H9 (cell line): ENCODE measurements around the gene RABL6. TPM values are rescaled to one million over a fixed set of nuclear protein-coding genes. Genes with fewer than 3 reads are reported as not detected.

Source experiments
- DNase-seq: peaks from one replicate; pipeline ENCODE4 v3.0.0-alpha.2; 2017
- H2AFZ ChIP-seq: one replicate; pipeline ENCODE4 v1.6.1; 2013; ENCODE audit warnings: mild to moderate bottlenecking, low read length, control low read depth, moderate library complexity
- H2AK5ac ChIP-seq: 2 replicates; pipeline ENCODE4 v1.6.1; 2013; ENCODE audit warnings: low read length, control low read depth, mixed read lengths; ENCODE audit not compliant: insufficient read length
- H2BK120ac ChIP-seq: one replicate; pipeline ENCODE4 v1.6.1; 2013; ENCODE audit warnings: low read depth, mild to moderate bottlenecking, low read length, control low read depth, inconsistent platforms; ENCODE audit not compliant: poor library complexity, severe bottlenecking
- H2BK12ac ChIP-seq: 2 replicates; pipeline ENCODE4 v1.6.1; 2013; ENCODE audit warnings: low read length, control low read depth, mixed read lengths, low read depth; ENCODE audit not compliant: insufficient read length
- H2BK15ac ChIP-seq: 2 replicates; pipeline ENCODE4 v1.6.1; 2013; ENCODE audit warnings: low read depth, low read length, control low read depth
- H2BK20ac ChIP-seq: one replicate; pipeline ENCODE4 v1.6.1; 2013; ENCODE audit warnings: low read depth, mild to moderate bottlenecking, low read length, control low read depth, inconsistent platforms; ENCODE audit not compliant: poor library complexity, severe bottlenecking
- H2BK5ac ChIP-seq: 2 replicates; pipeline ENCODE4 v1.6.1; 2013; ENCODE audit warnings: low read length, control low read depth, mixed read lengths; ENCODE audit not compliant: insufficient read length
- H3K14ac ChIP-seq: 2 replicates; pipeline ENCODE4 v1.6.1; 2013; ENCODE audit warnings: low read length, control low read depth; ENCODE audit not compliant: insufficient read depth
- H3K18ac ChIP-seq: 2 replicates; pipeline ENCODE4 v1.6.1; 2013; ENCODE audit warnings: low read depth, mild to moderate bottlenecking, mixed read lengths, low read length, control low read depth; ENCODE audit not compliant: insufficient read length
- H3K23ac ChIP-seq: 2 replicates; pipeline ENCODE4 v1.6.1; 2013; ENCODE audit warnings: low read length, control low read depth, mixed read lengths, low read depth; ENCODE audit not compliant: insufficient read length
- H3K23me2 ChIP-seq: 2 replicates; pipeline ENCODE4 v1.6.1; 2013; ENCODE audit warnings: low read depth, mild to moderate bottlenecking, mixed read lengths, low read length, control low read depth; ENCODE audit not compliant: insufficient read length, poor library complexity, severe bottlenecking
- H3K27ac ChIP-seq: 2 replicates; pipeline ENCODE4 v1.5.1; 2013; ENCODE audit warnings: low read length, control low read depth, mixed read lengths, low read depth; ENCODE audit not compliant: insufficient read length
- H3K27me3 ChIP-seq: 2 replicates; pipeline ENCODE4 v1.6.1; 2013; ENCODE audit warnings: low read length, control low read depth, inconsistent platforms; ENCODE audit not compliant: insufficient read depth
- H3K4ac ChIP-seq: 2 replicates; pipeline ENCODE4 v1.6.1; 2013; ENCODE audit warnings: low read depth, mild to moderate bottlenecking, control low read depth, inconsistent platforms, low read length, moderate library complexity
- H3K4me1 ChIP-seq: 2 replicates; pipeline ENCODE4 v1.6.1; 2013; ENCODE audit warnings: low read length, control low read depth, inconsistent platforms; ENCODE audit not compliant: insufficient read depth
- H3K4me2 ChIP-seq: 2 replicates; pipeline ENCODE4 v1.6.1; 2013; ENCODE audit warnings: low read length, control low read depth, mixed read lengths; ENCODE audit not compliant: insufficient read length, insufficient read depth
- H3K56ac ChIP-seq: 2 replicates; pipeline ENCODE4 v1.6.1; 2013; ENCODE audit warnings: low read depth, mild to moderate bottlenecking, mixed read lengths, low read length, control low read depth; ENCODE audit not compliant: insufficient read length
- H3K79me1 ChIP-seq: 2 replicates; pipeline ENCODE4 v1.6.1; 2013; ENCODE audit warnings: low read depth, mild to moderate bottlenecking, moderate library complexity, low read length, control low read depth, inconsistent platforms; ENCODE audit not compliant: insufficient read depth, poor library complexity, severe bottlenecking
- H3K79me2 ChIP-seq: 2 replicates; pipeline ENCODE4 v1.6.1; 2013; ENCODE audit warnings: low read length, control low read depth, inconsistent platforms; ENCODE audit not compliant: insufficient read depth
- H3K9ac ChIP-seq: 2 replicates; pipeline ENCODE4 v1.6.1; 2013; ENCODE audit warnings: low read length, control low read depth, mixed read lengths; ENCODE audit not compliant: insufficient read length; ENCODE audit errors: extremely low read depth
- H3K9me3 ChIP-seq: one replicate; pipeline ENCODE4 v1.6.1; 2013; ENCODE audit warnings: low read depth, low read length, inconsistent platforms; ENCODE audit not compliant: control insufficient read depth
- H3T11ph ChIP-seq: one replicate; pipeline ENCODE4 v1.6.1; 2013; ENCODE audit warnings: mild to moderate bottlenecking, low read length, control low read depth, inconsistent platforms
- H4K20me1 ChIP-seq: one replicate; pipeline ENCODE4 v1.6.1; 2013; ENCODE audit not compliant: control insufficient read depth, insufficient read length, insufficient read depth
- H4K5ac ChIP-seq: 2 replicates; pipeline ENCODE4 v1.6.1; 2013; ENCODE audit warnings: low read depth, mild to moderate bottlenecking, mixed read lengths, low read length, control low read depth; ENCODE audit not compliant: insufficient read length
- H4K8ac ChIP-seq: replicated peaks from 2 replicates; pipeline ENCODE4 v1.6.1; 2013; ENCODE audit warnings: low read length, control low read depth, mixed read lengths, low read depth; ENCODE audit not compliant: insufficient read length
- H4K91ac ChIP-seq: 2 replicates; pipeline ENCODE4 v1.6.1; 2013; ENCODE audit warnings: low read depth, mild to moderate bottlenecking, moderate library complexity, mixed read lengths, low read length, control low read depth; ENCODE audit not compliant: insufficient read length
- H3K27ac Mint-ChIP-seq, 3 experiments: 2 replicates in 2 of 3; 3 replicates in 1 of 3; pipeline ENCODE4 v1.8.0; 2020 to 2021; ENCODE audit warnings: mixed read lengths in 3 of 3, mild to moderate bottlenecking in 1 of 3, moderate library complexity in 1 of 3
- H3K27me3 Mint-ChIP-seq: 2 replicates; pipeline ENCODE4 v1.8.0; 2021; ENCODE audit warnings: low read depth, mild to moderate bottlenecking, moderate library complexity, mixed read lengths
- H3K36me3 Mint-ChIP-seq, 3 experiments: 2 replicates in 2 of 3; 3 replicates in 1 of 3; pipeline ENCODE4 v1.8.0; 2020 to 2021; ENCODE audit warnings: low read depth in 3 of 3, mixed read lengths in 3 of 3; ENCODE audit not compliant: insufficient read depth in 1 of 3
- H3K4me1 Mint-ChIP-seq, 2 experiments: 2 replicates each; pipeline ENCODE4 v1.8.0; 2020; ENCODE audit warnings: mixed read lengths in 2 of 2
- H3K4me3 Mint-ChIP-seq, 2 experiments: 2 replicates in 1 of 2; 3 replicates in 1 of 2; pipeline ENCODE4 v1.8.0; 2020 to 2021; ENCODE audit warnings: mild to moderate bottlenecking in 2 of 2, mixed read lengths in 2 of 2, moderate library complexity in 1 of 2
- H3K9me3 Mint-ChIP-seq, 2 experiments: 2 replicates in 1 of 2; 3 replicates in 1 of 2; pipeline ENCODE4 v1.8.0; 2020; ENCODE audit warnings: mild to moderate bottlenecking in 2 of 2, mixed read lengths in 2 of 2, moderate library complexity in 1 of 2
- WGBS: extraction: QIAGEN DNeasy Blood & Tissue Kit; methylation state at CpG from one replicate; pipeline ENCODE4 v1.1.7; 2013; ENCODE audit warnings: missing lambda C conversion rate, low lambda C conversion rate, mixed read lengths; ENCODE audit not compliant: insufficient read length; ENCODE audit errors: extremely low coverage; 5-methylcytosine and 5-hydroxymethylcytosine counted together
- total RNA-seq: library from RNA; stranded (reverse); gene quantifications from 2 replicates; pipeline ENCODE4 v1.2.1, GENCODE V29; 2021
- TF ChIP-seq, protein P1 (sequence below): fragments of 200-600 bp; sonication (generic); conservative IDR thresholded peaks from 3 replicates; pipeline ENCODE4 v1.8.0; 2021; ENCODE audit warnings: antibody characterized with exemption, mild to moderate bottlenecking

RABL6 gene
- total RNA-seq, 1 experiment from 2014 or later, result 108 TPM

DNA sequence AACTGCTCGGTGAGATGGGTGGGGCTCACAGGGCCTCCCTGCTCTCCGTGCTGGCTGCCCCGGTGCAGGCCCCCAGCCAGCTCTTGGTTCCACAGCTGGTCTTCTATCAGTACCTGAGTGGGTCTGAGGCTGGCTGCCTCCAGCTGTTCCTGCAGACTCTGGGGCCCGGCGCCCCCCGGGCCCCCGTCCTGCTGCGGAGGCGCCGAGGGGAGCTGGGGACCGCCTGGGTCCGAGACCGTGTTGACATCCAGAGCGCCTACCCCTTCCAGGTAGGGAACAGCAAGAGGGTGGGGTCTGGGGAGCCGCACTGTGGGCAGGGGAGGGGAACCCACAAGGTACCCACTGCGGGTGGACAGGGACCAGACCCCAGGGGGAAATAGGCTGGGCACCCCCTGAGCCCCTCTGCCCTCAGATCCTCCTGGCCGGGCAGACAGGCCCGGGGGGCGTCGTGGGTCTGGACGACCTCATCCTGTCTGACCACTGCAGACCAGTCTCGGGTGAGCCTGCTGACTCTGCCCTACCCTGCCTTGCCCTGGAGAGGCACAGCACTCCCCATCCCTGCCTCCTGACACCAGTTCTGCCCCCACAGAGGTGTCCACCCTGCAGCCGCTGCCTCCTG is 47.2 kb downstream of the RABL6 start:
- no peak overlapping the region for H3K14ac ChIP-seq
- TF ChIP-seq, protein P1, sequence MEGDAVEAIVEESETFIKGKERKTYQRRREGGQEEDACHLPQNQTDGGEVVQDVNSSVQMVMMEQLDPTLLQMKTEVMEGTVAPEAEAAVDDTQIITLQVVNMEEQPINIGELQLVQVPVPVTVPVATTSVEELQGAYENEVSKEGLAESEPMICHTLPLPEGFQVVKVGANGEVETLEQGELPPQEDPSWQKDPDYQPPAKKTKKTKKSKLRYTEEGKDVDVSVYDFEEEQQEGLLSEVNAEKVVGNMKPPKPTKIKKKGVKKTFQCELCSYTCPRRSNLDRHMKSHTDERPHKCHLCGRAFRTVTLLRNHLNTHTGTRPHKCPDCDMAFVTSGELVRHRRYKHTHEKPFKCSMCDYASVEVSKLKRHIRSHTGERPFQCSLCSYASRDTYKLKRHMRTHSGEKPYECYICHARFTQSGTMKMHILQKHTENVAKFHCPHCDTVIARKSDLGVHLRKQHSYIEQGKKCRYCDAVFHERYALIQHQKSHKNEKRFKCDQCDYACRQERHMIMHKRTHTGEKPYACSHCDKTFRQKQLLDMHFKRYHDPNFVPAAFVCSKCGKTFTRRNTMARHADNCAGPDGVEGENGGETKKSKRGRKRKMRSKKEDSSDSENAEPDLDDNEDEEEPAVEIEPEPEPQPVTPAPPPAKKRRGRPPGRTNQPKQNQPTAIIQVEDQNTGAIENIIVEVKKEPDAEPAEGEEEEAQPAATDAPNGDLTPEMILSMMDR, result no peak
- H3K23ac ChIP-seq, result no peak overlapping the region
- no peak overlapping the region for H2AK5ac ChIP-seq
- Mint-ChIP-seq H3K36me3 (peaks cover 0 to 12% (median 10%) of the 10 kb centered on the region in 3 experiments; a peak in 3 of 7 replicates), H3K27me3 (no peaks in the 10 kb centered on the region; the same call in 1 of the 2 replicates), H3K4me3 (no peak overlapping the region), H3K4me1 (peaks cover 0 to 2% of the 10 kb centered on the region in 2 experiments; a peak in 2 of 4 replicates), H3K9me3 (no peaks in the 10 kb centered on the region), H3K27ac (0 out of 7 replicates have a peak overlapping the region, but pooled peaks of 1 of the 3 experiments have one; percentile 53)
- no peaks in the 10 kb centered on the region for H3K9me3 ChIP-seq
- no peaks in the 10 kb centered on the region for H3K79me2 ChIP-seq
- no peak overlapping the region for H4K5ac ChIP-seq
- no peak overlapping the region for H4K91ac ChIP-seq
- H3K9ac ChIP-seq, result no peak overlapping the region
- no peak for DNase-seq
- no peaks in the 10 kb centered on the region for H3K79me1 ChIP-seq
- H2AFZ ChIP-seq, result no peak overlapping the region
- no peaks in the 10 kb centered on the region for H3K27me3 ChIP-seq
- no peak overlapping the region for H3K18ac ChIP-seq
- H2BK120ac ChIP-seq, result no peak overlapping the region
- no peak overlapping the region for H3K4ac ChIP-seq
- no CpG with 5 or more reads among the region's 23 CpGs for WGBS
- no peak overlapping the region for H2BK20ac ChIP-seq
- no peaks in the 10 kb centered on the region for H3K23me2 ChIP-seq
- H3K56ac ChIP-seq, result no peak overlapping the region
- no peak overlapping the region for H2BK5ac ChIP-seq
- no peak overlapping the region for H2BK12ac ChIP-seq
- no peaks in the 10 kb centered on the region for H3K4me1 ChIP-seq
- no peak overlapping the region for H3T11ph ChIP-seq
- H2BK15ac ChIP-seq, result no peak overlapping the region
- no peak overlapping the region for H3K27ac ChIP-seq
- no peak overlapping the region for H4K8ac ChIP-seq
- H4K20me1 ChIP-seq, result no peaks in the 10 kb centered on the region
- H3K4me2 ChIP-seq, result no peak overlapping the region
